ENCODE results near the gene TINAGL1. TPM values are rescaled to one million over a fixed set of nuclear protein-coding genes. Genes with fewer than 3 reads are reported as not detected.

TINAGL1 gene
- total RNA-seq, 4 donors from 2014 or later, result 63.7 to 373 (median 125) TPM

DNA sequence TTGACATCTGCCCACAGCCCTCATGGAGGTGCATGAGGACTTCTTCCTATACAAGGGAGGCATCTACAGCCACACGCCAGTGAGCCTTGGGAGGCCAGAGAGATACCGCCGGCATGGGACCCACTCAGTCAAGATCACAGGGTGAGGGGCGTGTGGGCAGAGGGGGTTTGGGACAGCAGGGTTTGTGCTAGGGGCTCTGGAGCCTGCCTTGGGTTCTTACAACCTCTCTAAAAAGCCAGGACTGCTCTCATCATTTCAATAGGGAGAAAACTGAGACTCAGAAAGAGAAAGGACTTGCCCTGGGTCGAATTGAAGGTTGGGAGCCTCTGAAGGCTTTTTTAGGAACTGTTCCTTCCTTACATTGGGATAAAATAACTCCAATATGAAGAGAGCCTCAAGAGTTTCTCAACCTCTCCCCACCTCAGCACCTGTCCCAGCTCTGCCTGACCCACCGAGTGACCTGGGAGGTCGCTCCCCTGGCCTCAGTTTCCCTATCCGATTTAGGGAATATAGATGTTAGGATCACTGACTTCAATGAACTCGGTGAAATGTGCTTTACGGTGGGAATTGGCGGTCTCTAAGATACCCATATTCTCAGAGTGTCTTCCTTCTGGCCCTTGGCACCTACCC, 9.5 kb downstream of the TINAGL1 start:
- TF ChIP-seq, protein P1, sequence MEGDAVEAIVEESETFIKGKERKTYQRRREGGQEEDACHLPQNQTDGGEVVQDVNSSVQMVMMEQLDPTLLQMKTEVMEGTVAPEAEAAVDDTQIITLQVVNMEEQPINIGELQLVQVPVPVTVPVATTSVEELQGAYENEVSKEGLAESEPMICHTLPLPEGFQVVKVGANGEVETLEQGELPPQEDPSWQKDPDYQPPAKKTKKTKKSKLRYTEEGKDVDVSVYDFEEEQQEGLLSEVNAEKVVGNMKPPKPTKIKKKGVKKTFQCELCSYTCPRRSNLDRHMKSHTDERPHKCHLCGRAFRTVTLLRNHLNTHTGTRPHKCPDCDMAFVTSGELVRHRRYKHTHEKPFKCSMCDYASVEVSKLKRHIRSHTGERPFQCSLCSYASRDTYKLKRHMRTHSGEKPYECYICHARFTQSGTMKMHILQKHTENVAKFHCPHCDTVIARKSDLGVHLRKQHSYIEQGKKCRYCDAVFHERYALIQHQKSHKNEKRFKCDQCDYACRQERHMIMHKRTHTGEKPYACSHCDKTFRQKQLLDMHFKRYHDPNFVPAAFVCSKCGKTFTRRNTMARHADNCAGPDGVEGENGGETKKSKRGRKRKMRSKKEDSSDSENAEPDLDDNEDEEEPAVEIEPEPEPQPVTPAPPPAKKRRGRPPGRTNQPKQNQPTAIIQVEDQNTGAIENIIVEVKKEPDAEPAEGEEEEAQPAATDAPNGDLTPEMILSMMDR (IDR thresholded peaks at IDR 0.05; ENCODE audit: low read depth), result no peak

DNA sequence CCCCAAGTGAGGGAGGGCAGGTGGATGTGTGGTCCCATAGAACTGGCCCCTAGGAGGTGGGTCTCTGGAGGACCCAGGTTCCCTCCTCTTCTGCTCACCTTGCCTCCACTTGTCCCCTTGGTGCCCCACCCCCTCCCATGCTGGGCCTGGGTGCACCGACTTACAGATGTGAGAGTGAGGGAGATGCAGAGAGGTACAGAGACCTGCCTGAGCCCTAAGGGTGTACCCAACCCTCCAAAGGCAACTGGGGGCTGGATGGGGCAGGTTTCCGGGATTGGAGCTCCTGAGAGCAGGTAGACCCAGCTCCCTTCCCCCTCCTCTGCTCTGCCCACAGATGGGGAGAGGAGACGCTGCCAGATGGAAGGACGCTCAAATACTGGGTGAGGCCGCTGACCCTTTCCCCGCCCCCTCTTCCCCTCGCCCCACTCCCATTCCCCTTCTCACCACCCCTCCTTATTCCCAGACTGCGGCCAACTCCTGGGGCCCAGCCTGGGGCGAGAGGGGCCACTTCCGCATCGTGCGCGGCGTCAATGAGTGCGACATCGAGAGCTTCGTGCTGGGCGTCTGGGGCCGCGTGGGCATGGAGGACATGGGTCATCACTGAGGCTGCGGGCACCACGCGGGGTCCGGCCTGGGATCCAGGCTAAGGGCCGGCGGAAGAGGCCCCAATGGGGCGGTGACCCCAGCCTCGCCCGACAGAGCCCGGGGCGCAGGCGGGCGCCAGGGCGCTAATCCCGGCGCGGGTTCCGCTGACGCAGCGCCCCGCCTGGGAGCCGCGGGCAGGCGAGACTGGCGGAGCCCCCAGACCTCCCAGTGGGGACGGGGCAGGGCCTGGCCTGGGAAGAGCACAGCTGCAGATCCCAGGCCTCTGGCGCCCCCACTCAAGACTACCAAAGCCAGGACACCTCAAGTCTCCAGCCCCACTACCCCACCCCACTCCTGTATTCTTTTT, 10.3 kb downstream of the TINAGL1 start:
- TF ChIP-seq, protein P1 (IDR thresholded peaks at IDR 0.05; ENCODE audit: low read depth), result no peak

DNA sequence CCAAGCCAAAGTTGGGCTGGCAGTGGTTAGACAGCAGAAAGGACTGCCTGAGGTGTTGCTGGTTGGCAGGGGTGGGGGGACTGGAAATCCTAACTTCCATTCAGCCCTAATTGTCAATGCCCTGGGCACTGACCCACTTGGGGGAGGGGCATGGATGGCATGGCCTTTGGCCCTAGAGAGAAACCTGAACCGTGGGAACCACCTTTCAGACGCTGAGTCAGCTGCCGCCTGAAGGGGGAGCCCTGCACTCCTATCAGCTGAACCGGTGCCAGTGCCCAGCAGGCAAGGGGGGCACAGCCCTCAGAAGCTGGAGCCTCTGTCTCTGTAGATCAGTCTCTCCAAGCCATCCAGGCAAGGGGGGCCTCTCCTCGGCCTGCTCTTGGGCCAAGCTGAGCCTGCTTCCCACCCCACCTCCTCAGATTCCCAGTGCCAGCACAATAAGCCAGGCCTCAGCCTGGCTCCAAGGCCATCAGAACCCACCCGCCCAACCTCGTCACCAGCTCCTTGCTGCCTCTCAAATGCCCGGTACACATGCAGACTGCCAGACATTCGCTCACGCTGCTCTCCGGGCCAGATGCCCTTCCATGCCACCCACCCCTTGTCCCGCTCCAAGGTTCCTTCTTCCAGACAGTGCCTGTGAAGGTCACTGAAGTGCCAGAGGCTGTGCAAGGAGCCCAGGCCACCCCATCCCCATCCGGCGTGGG, 11.6 kb downstream of the TINAGL1 start:
- TF ChIP-seq, protein P1 (IDR thresholded peaks at IDR 0.05; ENCODE audit: low read depth), result no peak

DNA sequence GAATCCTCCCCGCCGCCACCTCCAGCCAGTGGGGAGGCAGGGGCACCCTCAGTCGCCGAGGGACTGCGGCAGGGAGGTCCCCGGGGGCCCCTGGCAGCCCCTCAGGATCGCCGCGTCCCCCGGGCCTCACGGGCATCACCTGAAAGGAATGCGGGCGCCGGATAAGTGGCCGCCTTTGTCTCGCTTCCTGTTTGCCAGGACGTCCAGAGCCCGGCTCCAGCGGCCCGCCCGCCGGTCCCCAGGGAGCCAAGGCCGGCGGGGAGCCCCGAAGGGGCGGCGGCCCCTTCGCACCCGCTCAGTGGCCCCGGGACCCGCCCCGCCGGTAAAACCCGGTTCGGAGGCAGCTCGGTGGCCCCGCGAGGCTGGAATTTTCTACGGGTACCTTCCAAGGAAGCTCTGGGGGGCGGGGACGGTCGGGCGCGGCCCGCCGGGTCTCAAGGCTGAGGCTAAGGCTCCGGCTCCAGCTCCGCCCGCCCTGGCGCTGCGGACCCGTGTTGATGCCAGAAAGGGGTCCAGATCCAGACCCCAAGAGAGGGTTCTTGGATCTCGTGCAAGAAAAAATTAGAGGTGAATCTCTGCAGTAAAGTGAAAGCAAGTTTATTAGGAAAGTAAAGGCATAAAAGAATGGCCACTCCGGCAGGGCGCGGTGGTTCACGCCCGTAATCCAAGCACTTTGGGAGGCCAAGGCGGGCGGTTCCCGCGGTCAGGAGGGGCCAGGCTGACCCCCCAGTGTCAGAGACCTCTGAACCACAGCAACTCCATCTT, 12.6 kb downstream of the TINAGL1 start:
- TF ChIP-seq, protein P1 (IDR thresholded peaks at IDR 0.05; ENCODE audit: low read depth), result no peak

DNA sequence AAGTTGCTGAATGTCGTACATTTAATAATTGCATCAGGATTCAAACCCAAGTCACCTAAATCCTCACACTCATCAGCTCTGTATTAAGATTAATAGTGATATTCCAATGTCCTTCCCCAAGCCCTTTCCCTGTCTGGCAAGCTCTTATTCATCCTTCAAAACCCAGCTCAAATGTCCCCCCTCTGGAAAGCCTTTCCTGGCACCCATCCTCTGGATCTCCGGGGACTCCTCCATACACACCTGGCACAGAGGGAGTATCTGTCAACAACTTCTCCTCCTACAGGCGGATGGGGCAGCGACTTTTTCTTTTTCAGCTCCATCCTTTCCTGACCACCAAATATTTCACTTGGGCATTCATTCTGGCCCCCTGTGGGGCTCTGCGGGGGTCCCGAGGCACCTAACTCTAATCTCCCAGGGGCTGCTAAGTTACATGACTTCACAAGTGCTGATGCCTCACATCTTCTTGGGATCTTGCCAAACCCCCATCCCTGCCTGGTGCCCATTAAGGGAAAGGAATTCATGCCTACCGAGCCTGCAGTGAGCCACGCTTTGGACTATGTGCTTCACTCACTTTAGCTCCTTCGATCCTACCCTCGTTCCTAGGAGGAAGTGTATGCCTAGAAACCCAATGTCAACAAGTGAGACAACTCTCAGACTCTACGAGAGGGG, 15.2 kb downstream of the TINAGL1 start:
- TF ChIP-seq, protein P1 (IDR thresholded peaks at IDR 0.05; ENCODE audit: low read depth), result no peak

DNA sequence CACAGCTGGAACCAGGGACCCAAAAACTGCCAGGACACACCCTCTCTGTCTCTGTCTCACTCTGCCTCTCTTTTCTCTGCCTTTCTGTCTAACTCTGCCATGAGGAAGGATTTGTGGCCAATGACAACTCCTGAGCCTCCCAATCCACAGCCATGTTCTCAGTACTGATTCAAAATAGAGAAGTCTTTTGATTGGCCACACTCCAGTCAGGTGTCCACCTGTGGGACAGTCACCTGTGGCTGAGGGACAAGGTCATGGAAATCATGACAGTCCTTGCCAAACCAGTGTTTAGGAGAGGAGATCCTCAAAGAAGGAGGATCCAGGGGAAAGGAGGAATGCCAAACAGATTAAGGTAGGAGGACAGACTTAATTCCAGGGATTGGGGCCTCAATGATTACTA, 15.8 kb downstream of the TINAGL1 start:
- TF ChIP-seq, protein P1 (IDR thresholded peaks at IDR 0.05; ENCODE audit: low read depth), result no peak
